Measurements from ENCODE around the gene CIAO3.
A peak's percentile ranks its signal among the peaks of the same experiment; 100 is the strongest.

CIAO3 gene

DNA sequence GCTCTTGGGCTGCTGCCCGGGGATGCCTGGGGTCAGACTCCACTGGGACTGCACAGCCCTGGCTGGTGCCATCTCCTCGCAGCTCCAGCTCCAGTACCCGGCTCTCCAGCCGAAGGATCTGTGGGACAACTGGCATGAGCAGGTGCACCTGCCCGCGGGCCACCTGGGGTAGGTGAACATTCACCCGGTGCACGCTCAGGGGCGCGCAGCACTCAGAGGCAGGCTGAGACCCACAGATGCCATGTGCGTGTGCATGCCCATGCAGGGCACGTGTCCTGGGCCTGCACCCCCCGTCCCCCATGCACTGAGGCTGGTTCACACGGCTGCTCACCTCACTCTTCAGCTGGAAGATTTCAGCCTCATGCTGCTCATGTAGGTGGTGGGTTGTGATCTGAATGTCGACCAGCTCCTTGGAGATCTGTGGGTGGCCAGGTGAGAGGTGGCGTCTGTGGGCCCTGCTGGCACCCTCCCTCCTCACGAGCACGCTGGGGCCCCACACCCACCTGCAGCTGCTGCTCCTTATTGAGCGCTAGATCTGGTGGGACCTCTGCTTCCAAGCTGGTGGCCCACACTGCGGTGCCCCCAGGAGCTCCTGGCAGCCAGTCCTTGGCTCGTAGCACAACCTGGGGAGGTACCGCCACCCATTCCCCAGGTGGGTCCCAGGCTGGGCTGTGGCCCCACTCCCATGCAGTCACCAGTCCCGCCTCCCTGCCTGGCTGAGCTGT lies 15.2 kb downstream of the CIAO3 start:
- no peaks in the 10 kb centered on the region; the same call in 1 of the 2 replicates for H3K27me3 ChIP-seq (ENCODE audit: control insufficient read depth, insufficient read depth, low read length)
- H3K9ac ChIP-seq (ENCODE audit: low read depth, low read length), result no peak overlapping the region
- H3K27ac ChIP-seq (ENCODE audit: low read depth, low read length), result no peak overlapping the region
- H3K4me3 ChIP-seq (ENCODE audit: low read depth, low read length), result peak overlapping the region; percentile 66; the same call in 1 of the 2 replicates
- H3K36me3 ChIP-seq (ENCODE audit: control insufficient read depth, insufficient read depth, low read length), result peaks cover 2% of the 10 kb centered on the region; the same call in 1 of the 2 replicates
- H3K9me3 ChIP-seq (ENCODE audit: control insufficient read depth, insufficient read depth, low read length), result no peaks in the 10 kb centered on the region
- H3K4me1 ChIP-seq (ENCODE audit: control insufficient read depth, insufficient read depth, low read length), result peaks cover 3% of the 10 kb centered on the region; the same call in 1 of the 2 replicates

DNA sequence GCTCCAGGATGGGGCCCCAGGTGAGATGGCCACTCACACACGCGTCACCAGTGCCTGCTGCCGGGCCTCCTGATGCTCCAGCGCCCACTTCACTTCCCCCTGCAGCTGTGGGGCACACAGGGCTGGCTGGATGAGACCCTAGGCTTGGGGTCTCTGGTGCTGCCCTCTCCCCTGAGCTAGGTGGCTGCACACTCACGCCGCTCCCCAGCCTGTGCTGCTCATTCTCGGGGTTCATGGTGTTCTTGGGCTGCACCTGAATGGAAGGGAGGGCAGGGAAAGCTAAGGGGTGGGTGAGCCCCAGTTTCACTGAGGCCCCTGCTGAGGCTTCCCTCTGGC lies 15.8 kb downstream of the CIAO3 start:
- Histone ChIP-seq H3K27me3 (ENCODE audit: control insufficient read depth, insufficient read depth, low read length) (no peaks in the 10 kb centered on the region; the same call in 1 of the 2 replicates), H3K36me3 (ENCODE audit: control insufficient read depth, insufficient read depth, low read length) (no peaks in the 10 kb centered on the region), H3K4me1 (ENCODE audit: control insufficient read depth, insufficient read depth, low read length) (peaks cover 6% of the 10 kb centered on the region), H3K4me3 (ENCODE audit: low read depth, low read length) (no peak overlapping the region), H3K27ac (ENCODE audit: low read depth, low read length) (no peak overlapping the region), H3K9me3 (ENCODE audit: control insufficient read depth, insufficient read depth, low read length) (no peaks in the 10 kb centered on the region), H3K9ac (ENCODE audit: low read depth, low read length) (no peak overlapping the region)

DNA sequence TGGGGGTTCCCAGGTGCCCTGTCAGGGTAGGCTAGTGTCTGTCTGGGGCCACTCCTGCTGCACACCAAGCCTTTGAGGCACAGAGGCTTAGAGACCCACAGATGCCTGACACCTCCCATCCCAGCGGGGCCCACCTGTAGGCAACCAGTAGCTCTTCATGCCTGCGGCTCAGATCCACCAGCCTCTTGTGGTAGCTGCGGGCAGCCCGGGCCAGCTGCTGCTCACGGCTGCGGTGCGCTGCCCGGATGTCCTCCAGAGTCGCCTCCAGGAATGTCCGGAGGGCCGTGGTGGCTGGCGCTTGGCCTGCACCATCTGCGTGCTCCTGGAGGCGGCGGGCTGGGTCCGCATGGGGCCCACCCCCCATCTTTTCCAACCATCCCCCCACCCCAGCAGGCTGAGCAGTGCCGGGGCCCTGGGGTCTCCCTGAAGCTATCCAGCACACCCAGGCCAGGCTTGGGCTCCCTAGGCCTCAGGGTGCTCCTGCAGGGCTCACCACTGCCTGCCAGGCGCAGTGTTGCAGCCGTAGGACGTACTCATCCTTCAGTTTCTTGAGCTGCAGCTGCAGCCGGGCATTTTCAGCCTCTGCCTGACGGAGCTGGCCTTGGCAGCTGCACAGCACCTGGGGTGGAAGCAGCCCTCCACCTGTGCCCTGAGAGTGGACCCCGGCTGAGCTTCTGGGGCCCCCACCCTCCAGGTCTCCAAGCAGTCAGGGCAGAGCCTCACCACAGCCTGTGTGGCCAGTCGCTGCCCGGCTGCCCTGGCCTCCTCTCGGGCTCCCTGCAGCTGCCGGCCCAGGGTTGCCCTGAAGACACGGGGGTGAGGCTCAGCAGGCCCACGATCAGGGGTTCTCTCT lies 16.4 kb downstream of the CIAO3 start:
- no peaks in the 10 kb centered on the region for H3K9me3 ChIP-seq (ENCODE audit: control insufficient read depth, insufficient read depth, low read length)
- H3K27me3 ChIP-seq (ENCODE audit: control insufficient read depth, insufficient read depth, low read length), result no peaks in the 10 kb centered on the region; the same call in 1 of the 2 replicates
- H3K27ac ChIP-seq (ENCODE audit: low read depth, low read length), result no peak overlapping the region
- no peaks in the 10 kb centered on the region for H3K36me3 ChIP-seq (ENCODE audit: control insufficient read depth, insufficient read depth, low read length)
- H3K4me1 ChIP-seq (ENCODE audit: control insufficient read depth, insufficient read depth, low read length), result peaks cover 12% of the 10 kb centered on the region
- H3K9ac ChIP-seq (ENCODE audit: low read depth, low read length), result no peak overlapping the region
- H3K4me3 ChIP-seq (ENCODE audit: low read depth, low read length), result no peak overlapping the region

DNA sequence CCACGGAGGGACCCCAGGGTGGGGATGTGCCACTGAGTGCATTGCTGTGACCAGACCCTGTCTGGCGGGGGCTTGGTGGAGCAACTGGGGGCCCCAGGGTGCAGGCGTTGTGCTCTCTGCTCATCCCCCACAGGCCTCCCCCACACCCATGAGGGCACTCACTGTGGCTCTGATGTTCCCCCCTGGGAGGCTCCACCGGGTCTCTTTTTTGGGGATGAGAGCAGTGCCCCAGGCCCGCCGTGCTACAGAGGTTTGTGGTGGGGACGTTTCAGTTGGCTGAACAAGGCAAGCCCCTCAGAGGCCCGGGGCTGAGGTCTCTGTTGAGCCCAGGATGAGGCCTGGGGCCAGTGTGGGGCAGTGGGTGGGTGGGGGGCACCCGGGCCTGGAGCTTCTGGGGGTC lies 17.1 kb downstream of the CIAO3 start:
- no peaks in the 10 kb centered on the region for H3K36me3 ChIP-seq (ENCODE audit: control insufficient read depth, insufficient read depth, low read length)
- no peak overlapping the region for H3K4me3 ChIP-seq (ENCODE audit: low read depth, low read length)
- no peak overlapping the region for H3K9ac ChIP-seq (ENCODE audit: low read depth, low read length)
- H3K4me1 ChIP-seq (ENCODE audit: control insufficient read depth, insufficient read depth, low read length), result peaks cover 15% of the 10 kb centered on the region
- no peaks in the 10 kb centered on the region for H3K9me3 ChIP-seq (ENCODE audit: control insufficient read depth, insufficient read depth, low read length)
- H3K27ac ChIP-seq (ENCODE audit: low read depth, low read length), result no peak overlapping the region
- peaks cover 5% of the 10 kb centered on the region; the same call in 1 of the 2 replicates for H3K27me3 ChIP-seq (ENCODE audit: control insufficient read depth, insufficient read depth, low read length)

DNA sequence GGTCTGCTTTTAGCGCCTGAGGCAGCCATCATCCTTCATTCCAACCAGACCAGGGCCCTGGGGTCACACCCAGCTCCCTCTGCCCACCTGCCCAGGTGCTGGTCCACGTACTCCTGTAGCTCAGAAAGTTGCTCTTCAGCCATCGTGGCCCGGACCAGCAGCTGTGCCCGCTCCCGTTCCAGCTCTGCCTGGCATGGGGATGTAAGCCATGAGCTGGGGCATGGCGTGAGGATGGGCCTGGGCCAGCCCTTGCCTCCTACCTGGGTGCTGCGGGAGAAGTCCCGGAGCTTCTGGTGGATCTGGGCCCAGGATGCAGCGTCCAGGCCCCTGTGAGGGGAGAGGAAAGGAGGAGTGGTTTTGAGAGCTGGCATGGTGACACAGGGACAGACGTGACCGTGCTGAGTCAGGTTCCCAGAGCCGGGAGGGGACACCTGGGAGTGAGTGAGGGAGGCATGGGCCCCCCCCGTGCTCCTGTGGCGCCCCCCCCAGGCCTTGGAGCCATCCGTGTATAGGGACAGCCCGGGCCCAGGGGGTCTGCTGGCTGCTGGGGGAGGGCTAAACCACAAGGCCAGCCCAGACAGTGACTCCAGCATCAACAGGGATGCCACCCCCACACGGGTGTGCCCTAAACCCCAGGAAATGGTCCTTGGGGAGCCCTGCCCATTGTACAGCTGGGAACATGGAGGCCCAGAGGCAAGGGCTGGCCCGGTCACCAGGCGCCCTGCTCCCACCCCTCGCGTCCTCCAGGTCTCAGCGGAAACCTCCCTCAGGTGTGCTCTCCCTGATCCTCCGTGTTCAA lies 17.8 kb downstream of the CIAO3 start:
- peaks cover 18% of the 10 kb centered on the region for H3K4me1 ChIP-seq (ENCODE audit: control insufficient read depth, insufficient read depth, low read length)
- no peak overlapping the region for H3K27ac ChIP-seq (ENCODE audit: low read depth, low read length)
- peaks cover 9% of the 10 kb centered on the region; the same call in 1 of the 2 replicates for H3K27me3 ChIP-seq (ENCODE audit: control insufficient read depth, insufficient read depth, low read length)
- no peaks in the 10 kb centered on the region for H3K9me3 ChIP-seq (ENCODE audit: control insufficient read depth, insufficient read depth, low read length)
- no peak overlapping the region for H3K9ac ChIP-seq (ENCODE audit: low read depth, low read length)
- H3K36me3 ChIP-seq (ENCODE audit: control insufficient read depth, insufficient read depth, low read length), result no peaks in the 10 kb centered on the region
- H3K4me3 ChIP-seq (ENCODE audit: low read depth, low read length), result no peak overlapping the region

DNA sequence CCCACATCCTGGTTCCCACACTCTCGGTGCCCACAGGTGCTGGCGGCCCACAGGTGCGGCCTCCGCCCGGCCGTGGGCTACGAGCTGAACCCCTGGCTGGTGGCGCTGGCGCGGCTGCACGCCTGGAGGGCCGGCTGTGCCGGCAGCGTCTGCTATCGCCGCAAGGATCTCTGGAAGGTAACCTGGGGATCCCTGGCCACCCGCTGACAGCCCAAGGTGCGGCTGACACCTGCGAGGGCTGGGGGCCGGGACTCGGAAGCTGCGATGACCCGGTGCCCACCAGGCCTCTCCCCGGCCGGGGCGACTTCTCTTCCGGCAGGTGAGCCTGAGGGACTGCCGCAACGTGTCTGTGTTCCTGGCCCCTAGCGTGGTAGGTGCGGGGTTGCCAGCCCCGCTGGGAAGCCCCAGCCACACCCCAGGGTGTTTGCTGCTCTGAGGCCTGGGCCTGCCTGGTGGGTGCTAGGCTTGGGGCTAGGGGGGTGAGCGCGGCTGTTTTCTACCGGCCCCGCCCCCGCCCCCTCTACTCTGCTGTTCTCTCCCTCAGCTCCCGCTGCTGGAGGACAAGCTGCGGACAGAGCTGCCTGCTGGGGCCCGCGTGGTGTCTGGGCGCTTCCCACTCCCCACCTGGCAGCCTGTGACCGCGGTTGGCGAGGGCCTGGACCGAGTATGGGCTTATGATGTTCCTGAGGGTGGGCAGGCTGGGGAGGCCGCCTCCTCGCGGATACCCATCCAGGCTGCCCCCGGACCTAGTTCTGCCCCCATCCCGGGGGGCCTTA lies 18.8 kb downstream of the CIAO3 start:
- Histone ChIP-seq H3K27ac (ENCODE audit: low read depth, low read length) (no peak overlapping the region), H3K36me3 (ENCODE audit: control insufficient read depth, insufficient read depth, low read length) (no peaks in the 10 kb centered on the region), H3K4me3 (ENCODE audit: low read depth, low read length) (peak overlapping the region; percentile 96; the same call in 1 of the 2 replicates), H3K9me3 (ENCODE audit: control insufficient read depth, insufficient read depth, low read length) (no peaks in the 10 kb centered on the region), H3K9ac (ENCODE audit: low read depth, low read length) (no peak overlapping the region), H3K27me3 (ENCODE audit: control insufficient read depth, insufficient read depth, low read length) (peaks cover 9% of the 10 kb centered on the region; the same call in 1 of the 2 replicates), H3K4me1 (ENCODE audit: control insufficient read depth, insufficient read depth, low read length) (peaks cover 15% of the 10 kb centered on the region)

DNA sequence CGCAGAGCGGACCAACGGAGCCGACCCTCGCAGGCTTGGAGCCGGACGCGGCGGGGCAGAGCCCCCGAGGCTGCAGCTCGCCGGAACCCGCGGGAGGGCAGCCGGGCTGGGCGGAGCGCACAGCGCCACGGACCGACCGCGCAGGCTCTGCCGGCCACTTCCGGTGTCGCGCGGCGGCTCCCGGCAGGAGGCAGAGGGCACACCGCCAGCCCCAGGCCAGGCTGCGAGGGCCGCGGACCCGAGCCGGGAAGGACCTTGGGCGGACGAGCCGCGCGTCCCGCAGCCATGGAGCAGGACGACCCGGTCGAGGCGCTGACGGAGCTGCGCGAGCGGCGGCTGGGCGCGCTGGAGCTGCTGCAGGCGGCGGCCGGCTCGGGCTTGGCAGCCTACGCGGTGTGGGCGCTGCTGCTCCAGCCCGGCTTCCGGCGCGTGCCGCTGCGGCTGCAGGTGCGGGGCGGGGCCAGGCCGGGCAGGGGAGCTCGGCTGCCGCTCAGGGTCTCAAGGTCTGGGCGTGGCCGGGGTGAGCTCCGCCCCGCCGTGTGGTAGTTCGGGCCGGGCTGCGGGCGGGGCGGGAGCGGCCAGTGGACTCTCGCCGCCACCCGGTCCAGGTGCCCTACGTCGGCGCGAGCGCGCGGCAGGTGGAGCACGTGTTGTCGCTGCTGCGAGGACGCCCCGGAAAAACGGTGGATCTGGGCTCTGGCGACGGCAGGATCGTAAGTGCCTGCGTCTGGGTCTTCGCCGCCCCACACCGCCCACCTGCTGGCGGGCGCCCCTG lies 19.6 kb downstream of the CIAO3 start, which contains the start of gene ANTKMT:
Gene ANTKMT, plus strand, starts transcription at position 157 of the 775 bp plus-strand sequence. Its CDS starts 129 bp downstream, at position 286.
- H3K4me1 ChIP-seq (ENCODE audit: control insufficient read depth, insufficient read depth, low read length), result peaks cover 19% of the 10 kb centered on the region
- H3K9ac ChIP-seq (ENCODE audit: low read depth, low read length), result peak within 1 kb of the TSS; percentile 94
- H3K9me3 ChIP-seq (ENCODE audit: control insufficient read depth, insufficient read depth, low read length), result no peaks in the 10 kb centered on the region
- H3K27me3 ChIP-seq (ENCODE audit: control insufficient read depth, insufficient read depth, low read length), result peaks cover 12% of the 10 kb centered on the region; the same call in 1 of the 2 replicates
- peak within 1 kb of the TSS; percentile 93 for H3K27ac ChIP-seq (ENCODE audit: low read depth, low read length)
- H3K4me3 ChIP-seq (ENCODE audit: low read depth, low read length), result peak within 1 kb of the TSS; percentile 96
- H3K36me3 ChIP-seq (ENCODE audit: control insufficient read depth, insufficient read depth, low read length), result no peaks in the 10 kb centered on the region

DNA sequence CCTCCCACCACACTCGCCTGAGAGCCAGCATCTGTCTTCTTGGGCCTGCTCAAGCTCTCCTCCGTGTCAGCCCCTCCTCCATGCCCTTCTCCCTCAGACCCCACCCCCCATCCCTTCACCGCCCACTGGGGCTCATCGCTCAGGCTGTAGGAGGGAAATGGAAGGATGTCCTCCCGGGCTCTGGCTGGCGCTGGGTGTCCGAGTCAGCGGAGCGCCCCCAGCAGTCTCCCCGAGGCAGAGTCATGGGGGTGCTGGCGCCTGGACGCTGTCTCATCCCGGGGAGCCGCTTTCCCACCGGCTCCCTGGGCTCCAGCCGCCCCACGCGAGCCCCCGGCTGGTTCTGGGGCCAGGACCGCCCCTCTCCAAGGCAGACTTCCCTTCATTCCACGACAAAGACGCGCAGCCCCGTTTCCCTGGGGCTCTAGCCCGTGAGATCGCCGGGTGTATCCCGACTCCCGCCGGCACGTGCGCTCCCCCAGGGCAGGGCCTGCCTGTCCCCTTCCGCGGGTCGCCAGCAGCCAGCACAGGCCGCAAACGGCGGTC lies 20.3 kb downstream of the CIAO3 start:
- no peaks in the 10 kb centered on the region for H3K36me3 ChIP-seq (ENCODE audit: control insufficient read depth, insufficient read depth, low read length)
- H3K9me3 ChIP-seq (ENCODE audit: control insufficient read depth, insufficient read depth, low read length), result no peaks in the 10 kb centered on the region
- H3K4me1 ChIP-seq (ENCODE audit: control insufficient read depth, insufficient read depth, low read length), result peaks cover 23% of the 10 kb centered on the region
- H3K9ac ChIP-seq (ENCODE audit: low read depth, low read length), result peak overlapping the region; percentile 94
- H3K27me3 ChIP-seq (ENCODE audit: control insufficient read depth, insufficient read depth, low read length), result peaks cover 18% of the 10 kb centered on the region; the same call in 1 of the 2 replicates
- peak overlapping the region; percentile 96 for H3K4me3 ChIP-seq (ENCODE audit: low read depth, low read length)
- H3K27ac ChIP-seq (ENCODE audit: low read depth, low read length), result peak overlapping the region; percentile 93

DNA sequence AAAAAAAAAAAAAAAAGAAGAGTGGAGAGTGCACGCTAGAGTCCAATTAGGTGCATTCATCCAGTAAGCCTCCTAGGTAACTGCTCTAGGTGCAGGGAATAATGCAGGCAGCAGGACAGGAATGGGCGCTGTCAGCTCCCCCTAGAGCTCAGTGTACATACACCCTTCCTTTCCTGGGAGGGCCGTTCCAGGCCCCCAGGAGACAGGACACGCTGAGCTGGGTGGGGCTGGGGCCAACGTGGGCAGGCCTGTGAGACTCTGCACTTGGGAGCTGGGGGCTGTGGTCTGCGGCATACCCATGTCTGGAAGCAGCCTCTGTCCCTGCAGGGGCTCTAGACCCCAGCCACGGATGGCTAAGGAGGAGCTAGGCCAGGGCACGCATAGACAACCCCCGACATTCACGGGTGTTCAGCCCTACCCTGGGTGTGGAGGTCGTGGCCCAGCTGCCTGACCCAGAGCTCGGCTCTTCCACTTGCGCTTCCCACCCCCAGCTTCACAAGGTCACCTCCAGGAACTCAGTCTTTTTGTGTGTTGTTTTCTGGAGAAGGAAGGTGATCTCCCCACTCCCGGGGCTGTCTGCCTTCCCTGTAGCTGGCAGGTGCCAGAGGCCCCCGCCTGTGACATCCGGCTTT lies 20.9 kb downstream of the CIAO3 start:
- H3K36me3 ChIP-seq (ENCODE audit: control insufficient read depth, insufficient read depth, low read length), result no peaks in the 10 kb centered on the region
- peak overlapping the region; percentile 32; the same call in 1 of the 2 replicates for H3K9ac ChIP-seq (ENCODE audit: low read depth, low read length)
- H3K4me3 ChIP-seq (ENCODE audit: low read depth, low read length), result peak overlapping the region; percentile 96
- peak overlapping the region; percentile 93 for H3K27ac ChIP-seq (ENCODE audit: low read depth, low read length)
- H3K4me1 ChIP-seq (ENCODE audit: control insufficient read depth, insufficient read depth, low read length), result peaks cover 23% of the 10 kb centered on the region
- peaks cover 22% of the 10 kb centered on the region; the same call in 1 of the 2 replicates for H3K27me3 ChIP-seq (ENCODE audit: control insufficient read depth, insufficient read depth, low read length)
- no peaks in the 10 kb centered on the region for H3K9me3 ChIP-seq (ENCODE audit: control insufficient read depth, insufficient read depth, low read length)
